ENCODE data around the gene TMEM63B.

TMEM63B gene

GRCh38 chr6:44127186-44128019 lies at the start of gene TMEM63B, which contains the start of gene MRPL14:
TMEM63B (plus strand) TSS chr6:44127554; CDS start chr6:44134585, 7,031 bp downstream.
MRPL14 (minus strand) TSS chr6:44127452; CDS start chr6:44116611, 10,841 bp downstream.
- Histone ChIP-seq H3K9ac (ENCODE audit: low read depth, low read length) (peak within 1 kb of the TSS; percentile 99), H3K9me3 (ENCODE audit: control insufficient read depth, insufficient read depth, low read length) (no peaks in the 10 kb centered on the region), H3K4me1 (ENCODE audit: insufficient read depth, low read length) (peaks cover 21% of the 10 kb centered on the region), H3K36me3 (ENCODE audit: insufficient read depth, low read length) (no peaks in the 10 kb centered on the region)

DNA sequence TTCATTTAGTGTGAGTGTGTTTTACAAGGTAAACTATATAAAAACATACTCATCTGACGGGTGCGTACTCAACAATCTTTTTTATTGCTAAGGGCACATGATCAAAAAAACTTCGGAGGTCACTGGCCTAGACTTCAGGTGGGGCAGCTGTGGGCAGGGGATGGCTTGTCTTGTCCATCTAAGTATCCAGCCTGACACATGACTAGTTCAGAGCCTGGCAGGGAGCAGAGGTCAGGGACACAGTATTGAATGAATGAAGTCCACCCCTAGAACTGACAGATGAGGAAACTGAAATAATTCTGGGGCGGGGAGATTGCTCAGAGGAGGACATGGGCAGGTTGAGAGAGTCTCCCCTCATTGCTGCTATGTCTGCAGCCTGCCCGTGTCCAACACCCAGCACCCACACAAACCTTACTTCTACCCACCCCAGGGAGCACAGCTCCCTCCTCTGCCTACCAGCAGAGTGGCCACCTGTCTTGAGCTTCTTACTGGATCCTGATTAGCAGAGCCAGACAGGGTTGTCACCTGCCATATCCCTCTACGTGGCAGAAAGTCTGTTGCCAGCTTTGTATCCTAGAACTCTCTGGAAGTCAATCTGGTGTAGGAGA lies 49.0 kb upstream of the TMEM63B start:
- no peak overlapping the region for H3K9ac ChIP-seq (ENCODE audit: low read depth, low read length)
- H3K36me3 ChIP-seq (ENCODE audit: insufficient read depth, low read length): no peaks in the 10 kb centered on the region
- H3K4me1 ChIP-seq (ENCODE audit: insufficient read depth, low read length): peaks cover 13% of the 10 kb centered on the region; the same call in 1 of the 2 replicates
- no peaks in the 10 kb centered on the region for H3K9me3 ChIP-seq (ENCODE audit: control insufficient read depth, insufficient read depth, low read length)

DNA sequence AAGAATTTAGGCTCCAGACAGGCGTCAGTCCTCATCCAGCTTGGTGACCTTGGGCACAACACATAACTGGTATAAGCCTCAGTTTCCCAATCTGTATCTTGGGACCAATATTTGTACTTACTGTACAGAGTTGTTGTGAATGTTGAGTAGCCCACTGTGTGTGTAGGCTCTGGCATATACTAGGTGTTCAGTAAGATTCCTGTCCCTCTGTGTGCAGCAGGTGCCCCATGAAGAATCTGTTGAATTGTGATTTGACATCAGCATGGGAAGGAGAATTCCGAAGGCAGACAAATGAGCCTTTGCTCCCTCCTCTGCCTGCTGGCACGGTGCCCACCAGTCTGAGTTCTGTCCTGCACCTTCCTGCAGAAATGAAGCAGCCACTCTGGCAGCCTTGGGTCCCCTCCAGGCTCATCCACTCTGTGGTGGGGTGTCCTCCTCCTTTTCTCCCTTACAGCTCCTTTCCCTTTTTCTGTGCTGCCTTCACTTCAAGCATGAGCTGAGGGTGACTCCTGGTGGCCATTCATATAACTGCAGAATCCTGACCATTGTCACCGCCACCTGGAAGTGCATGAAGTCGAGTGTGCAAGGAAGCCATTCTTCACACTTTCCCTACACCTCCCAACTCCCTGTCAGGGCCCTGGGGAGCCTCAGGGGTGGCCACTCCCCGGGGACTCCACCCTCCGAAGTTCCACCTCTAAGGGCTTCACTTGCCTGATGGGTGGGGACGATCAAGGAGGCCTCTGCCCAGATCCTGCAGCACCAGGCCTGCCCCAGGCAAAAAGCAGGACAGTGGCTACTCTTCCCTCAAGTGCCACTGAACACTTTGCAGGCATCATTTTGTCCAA lies 48.3 kb upstream of the TMEM63B start:
- Histone ChIP-seq H3K36me3 (ENCODE audit: insufficient read depth, low read length) (no peaks in the 10 kb centered on the region), H3K4me1 (ENCODE audit: insufficient read depth, low read length) (peaks cover 12% of the 10 kb centered on the region; the same call in 1 of the 2 replicates), H3K9me3 (ENCODE audit: control insufficient read depth, insufficient read depth, low read length) (no peaks in the 10 kb centered on the region), H3K9ac (ENCODE audit: low read depth, low read length) (no peak overlapping the region)

DNA sequence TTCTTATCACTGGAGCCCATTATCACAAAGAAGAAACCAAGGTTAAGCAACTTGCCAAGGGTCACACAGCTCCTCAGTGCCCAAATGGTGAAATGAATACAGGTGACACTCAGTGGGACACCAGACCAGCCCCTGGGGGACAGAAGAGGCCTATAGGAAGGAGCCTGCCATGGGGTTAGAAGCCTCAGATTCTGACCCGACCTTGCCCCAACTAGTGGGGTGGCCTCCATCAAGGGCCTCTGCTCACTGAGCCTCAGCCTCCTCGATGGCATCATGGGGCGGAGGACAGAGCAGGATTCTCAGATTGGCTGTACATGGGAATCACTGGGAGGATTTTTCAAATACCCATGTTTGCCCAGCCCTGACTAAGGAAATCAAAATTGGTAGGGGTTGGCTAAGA lies 47.7 kb upstream of the TMEM63B start:
- peaks cover 12% of the 10 kb centered on the region; the same call in 1 of the 2 replicates for H3K4me1 ChIP-seq (ENCODE audit: insufficient read depth, low read length)
- H3K9ac ChIP-seq (ENCODE audit: low read depth, low read length): no peak overlapping the region
- no peaks in the 10 kb centered on the region for H3K9me3 ChIP-seq (ENCODE audit: control insufficient read depth, insufficient read depth, low read length)
- H3K36me3 ChIP-seq (ENCODE audit: insufficient read depth, low read length): no peaks in the 10 kb centered on the region

DNA sequence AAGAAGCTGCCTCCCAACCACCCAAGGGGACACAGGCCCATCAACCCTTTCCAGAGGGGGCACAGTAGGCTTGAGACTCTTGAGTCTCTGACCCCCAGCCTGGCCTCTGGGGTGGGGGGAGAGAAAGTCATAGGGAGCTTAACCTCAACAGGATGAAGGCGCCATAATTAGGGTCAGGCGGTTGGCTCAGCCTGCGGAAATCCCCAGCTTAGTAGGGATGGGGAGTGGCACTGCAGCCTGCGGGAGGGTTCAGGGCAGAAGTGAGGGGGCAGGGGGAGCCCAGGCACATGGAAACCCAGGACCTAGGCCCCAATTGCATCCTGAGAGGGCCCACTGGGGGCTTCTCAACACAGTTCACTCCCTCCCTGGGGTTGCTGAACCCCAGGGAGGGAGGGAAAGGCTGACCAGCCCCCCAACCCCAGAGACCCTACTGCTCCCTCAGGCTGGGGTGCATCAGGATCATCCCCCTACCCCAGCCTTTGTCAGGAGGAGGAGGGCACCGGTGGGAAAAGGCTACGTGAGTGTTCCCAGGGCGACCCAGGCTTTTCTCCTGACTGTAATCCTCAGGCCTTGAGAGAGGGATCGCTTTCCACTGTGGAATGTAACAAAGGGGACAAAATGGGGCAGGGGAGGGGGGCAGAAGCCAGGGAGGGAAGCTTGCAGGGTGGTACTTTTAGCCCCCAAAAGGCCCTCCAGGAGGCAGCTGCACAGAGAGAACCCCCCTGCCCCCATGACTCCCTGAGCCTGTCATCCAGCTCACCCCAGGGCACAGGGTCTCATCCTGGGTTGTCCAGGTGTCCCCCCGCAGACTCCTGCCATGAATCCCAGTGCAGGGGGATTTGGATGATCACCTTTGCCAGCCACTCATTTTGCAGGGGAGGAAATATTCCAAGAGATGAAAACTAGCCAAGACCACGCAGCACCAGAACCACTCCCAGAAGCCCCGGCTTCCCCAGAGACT lies 46.5 kb upstream of the TMEM63B start:
- H3K9ac ChIP-seq (ENCODE audit: low read depth, low read length): no peak overlapping the region

GRCh38 chr6:44081753-44082152 lies 45.6 kb upstream of the TMEM63B start:
- Histone ChIP-seq H3K4me1 (ENCODE audit: insufficient read depth, low read length) (peaks cover 11% of the 10 kb centered on the region; the same call in 1 of the 2 replicates), H3K9me3 (ENCODE audit: control insufficient read depth, insufficient read depth, low read length) (no peaks in the 10 kb centered on the region), H3K9ac (ENCODE audit: low read depth, low read length) (no peak overlapping the region), H3K36me3 (ENCODE audit: insufficient read depth, low read length) (no peaks in the 10 kb centered on the region)

More for the DNA sequence above, 46.5 kb upstream of the TMEM63B start:
- Histone ChIP-seq H3K9me3 (ENCODE audit: control insufficient read depth, insufficient read depth, low read length) (no peaks in the 10 kb centered on the region), H3K36me3 (ENCODE audit: insufficient read depth, low read length) (no peaks in the 10 kb centered on the region), H3K4me1 (ENCODE audit: insufficient read depth, low read length) (peaks cover 12% of the 10 kb centered on the region; the same call in 1 of the 2 replicates)

GRCh38 chr6:44082872-44083321 lies 44.5 kb upstream of the TMEM63B start:
- Histone ChIP-seq H3K9ac (ENCODE audit: low read depth, low read length) (no peak overlapping the region), H3K9me3 (ENCODE audit: control insufficient read depth, insufficient read depth, low read length) (no peaks in the 10 kb centered on the region), H3K4me1 (ENCODE audit: insufficient read depth, low read length) (peaks cover 9% of the 10 kb centered on the region; the same call in 1 of the 2 replicates), H3K36me3 (ENCODE audit: insufficient read depth, low read length) (no peaks in the 10 kb centered on the region)

GRCh38 chr6:44084231-44085014 lies 42.9 kb upstream of the TMEM63B start:
- Histone ChIP-seq H3K36me3 (ENCODE audit: insufficient read depth, low read length) (no peaks in the 10 kb centered on the region), H3K9me3 (ENCODE audit: control insufficient read depth, insufficient read depth, low read length) (no peaks in the 10 kb centered on the region), H3K4me1 (ENCODE audit: insufficient read depth, low read length) (peaks cover 9% of the 10 kb centered on the region; the same call in 1 of the 2 replicates), H3K9ac (ENCODE audit: low read depth, low read length) (no peak overlapping the region)

- Histone ChIP-seq H3K9ac (ENCODE audit: low read depth, low read length) (no peak overlapping the region), H3K36me3 (ENCODE audit: insufficient read depth, low read length) (no peaks in the 10 kb centered on the region), H3K9me3 (ENCODE audit: control insufficient read depth, insufficient read depth, low read length) (no peaks in the 10 kb centered on the region), H3K4me1 (ENCODE audit: insufficient read depth, low read length) (peaks cover 9% of the 10 kb centered on the region; the same call in 1 of the 2 replicates)
Measured at GRCh38 chr6:44085219-44085618, 42.1 kb upstream of the TMEM63B start.

DNA sequence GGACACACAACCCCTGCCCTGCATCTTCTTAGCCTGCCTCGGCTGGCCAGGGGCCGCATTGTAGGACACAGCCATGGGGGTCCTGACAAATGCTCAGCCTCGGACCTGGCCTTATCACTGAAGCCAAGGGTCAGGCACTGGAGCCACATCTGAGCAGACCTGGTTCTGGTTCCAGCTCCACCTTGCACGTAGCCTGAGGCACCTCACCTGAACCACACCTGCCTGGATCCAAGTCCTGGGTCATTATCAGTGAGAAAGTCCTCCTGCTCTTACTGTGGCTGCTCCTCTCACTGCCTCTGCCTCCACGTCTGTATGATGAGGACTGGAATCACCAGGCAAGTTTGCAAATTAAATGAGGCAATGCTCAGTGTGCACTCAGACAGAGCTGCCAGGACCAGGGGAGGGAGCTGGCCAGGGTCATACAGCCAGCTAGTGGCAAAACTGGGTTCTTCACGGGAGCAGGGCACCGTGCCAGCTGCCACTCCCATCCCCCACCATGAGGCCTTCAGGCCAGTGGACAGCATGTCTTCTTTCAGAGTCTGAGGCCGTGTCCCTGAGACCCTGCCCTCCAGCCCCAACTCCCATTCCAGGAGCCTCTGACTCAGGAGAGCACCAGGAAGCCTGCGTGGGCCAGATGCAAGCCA lies 40.3 kb upstream of the TMEM63B start:
- Histone ChIP-seq H3K9ac (ENCODE audit: low read depth, low read length) (no peak overlapping the region), H3K9me3 (ENCODE audit: control insufficient read depth, insufficient read depth, low read length) (no peaks in the 10 kb centered on the region), H3K36me3 (ENCODE audit: insufficient read depth, low read length) (no peaks in the 10 kb centered on the region), H3K4me1 (ENCODE audit: insufficient read depth, low read length) (peaks cover 4% of the 10 kb centered on the region; the same call in 1 of the 2 replicates)

GRCh38 chr6:44087623-44088022 lies 39.7 kb upstream of the TMEM63B start:
- H3K9ac ChIP-seq (ENCODE audit: low read depth, low read length): no peak overlapping the region
- H3K9me3 ChIP-seq (ENCODE audit: control insufficient read depth, insufficient read depth, low read length): no peaks in the 10 kb centered on the region
- peaks cover 4% of the 10 kb centered on the region; the same call in 1 of the 2 replicates for H3K4me1 ChIP-seq (ENCODE audit: insufficient read depth, low read length)
- H3K36me3 ChIP-seq (ENCODE audit: insufficient read depth, low read length): no peaks in the 10 kb centered on the region

DNA sequence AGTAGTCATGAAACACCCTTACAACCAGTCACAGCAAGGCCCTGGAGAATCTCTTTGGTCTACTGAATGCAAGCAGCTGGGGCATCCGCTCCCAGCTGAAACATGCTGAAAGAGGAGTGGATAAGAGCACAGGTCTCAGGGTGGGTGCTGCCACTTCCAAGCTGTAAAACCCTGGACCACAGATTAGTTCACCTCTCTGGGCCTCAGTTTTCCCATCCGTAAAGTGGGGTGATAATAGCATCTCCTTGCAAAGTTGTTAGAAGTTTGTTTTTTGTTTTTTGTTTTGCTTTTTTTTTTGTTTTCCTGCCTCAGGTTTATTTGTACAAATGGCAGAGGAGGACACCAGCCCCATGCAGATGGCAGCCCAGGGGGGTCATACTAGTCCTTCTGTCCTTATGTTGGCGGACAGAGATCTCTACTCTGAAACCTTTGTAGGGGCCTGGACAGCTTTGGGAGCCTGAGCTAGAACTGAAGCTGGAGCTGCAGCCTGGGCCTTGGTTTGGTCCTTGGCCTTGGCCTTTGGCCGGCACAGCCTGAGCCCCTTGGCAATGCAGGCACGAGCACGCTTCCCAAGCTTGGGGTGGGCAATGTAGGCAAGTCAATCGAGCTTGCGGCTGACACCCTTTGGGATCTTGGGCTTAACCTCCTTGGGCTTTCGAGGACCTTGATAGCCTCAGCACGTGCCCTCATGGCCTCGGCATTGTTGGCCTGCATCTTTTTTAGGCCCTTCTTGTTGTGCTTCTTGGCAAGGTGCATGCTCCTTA lies 38.3 kb upstream of the TMEM63B start:
- H3K36me3 ChIP-seq (ENCODE audit: insufficient read depth, low read length): no peaks in the 10 kb centered on the region
- H3K9me3 ChIP-seq (ENCODE audit: control insufficient read depth, insufficient read depth, low read length): no peaks in the 10 kb centered on the region
- peaks cover 4% of the 10 kb centered on the region; the same call in 1 of the 2 replicates for H3K4me1 ChIP-seq (ENCODE audit: insufficient read depth, low read length)
- H3K9ac ChIP-seq (ENCODE audit: low read depth, low read length): no peak overlapping the region
